ENCODE results near the gene RIPPLY2. TPM values are rescaled to one million over a fixed set of nuclear protein-coding genes. Genes with fewer than 3 reads are reported as not detected.

Gene RIPPLY2
- total RNA-seq, 4 donors from 2014 or later = 0.90 TPM; not detected in 3

- intact Hi-C loops (cut with DNase I; ENCODE audit: low total_unique reads) = no loop called here
- DNase-seq = no peak
- Histone ChIP-seq H3K4me1 (no peaks in the 10 kb centered on the region), H3K4me3 (no peak overlapping the region), H3K36me3 (no peaks in the 10 kb centered on the region), H3K27me3 (no peaks in the 10 kb centered on the region), H3K9me3 (no peaks in the 10 kb centered on the region), H3K27ac (no peak overlapping the region)
- TF ChIP-seq POLR2A (IDR thresholded peaks at IDR 0.05) = no peak
Measured at GRCh38 chr6:83827050-83827449, 26.1 kb upstream of the RIPPLY2 start.

- intact Hi-C loops (cut with DNase I; ENCODE audit: low total_unique reads) = no loop called here
- no peak for TF ChIP-seq POLR2A (IDR thresholded peaks at IDR 0.05)
- TF ChIP-seq CTCF (IDR thresholded peaks at IDR 0.05) = no peak
- Histone ChIP-seq H3K27ac (no peak overlapping the region), H3K27me3 (no peaks in the 10 kb centered on the region), H3K4me3 (no peak overlapping the region), H3K4me1 (no peaks in the 10 kb centered on the region), H3K9me3 (no peaks in the 10 kb centered on the region), H3K36me3 (no peaks in the 10 kb centered on the region)
- DNase-seq = no peak
Measured at GRCh38 chr6:83838727-83839126, 14.4 kb upstream of the RIPPLY2 start.

- no peak for DNase-seq
- Histone ChIP-seq H3K9me3 (no peaks in the 10 kb centered on the region), H3K36me3 (no peaks in the 10 kb centered on the region), H3K27me3 (no peaks in the 10 kb centered on the region), H3K4me1 (no peaks in the 10 kb centered on the region), H3K4me3 (no peak overlapping the region), H3K27ac (no peak overlapping the region)
- TF ChIP-seq CTCF (IDR thresholded peaks at IDR 0.05) (no peak), POLR2A (IDR thresholded peaks at IDR 0.05) (no peak)
- intact Hi-C loops (cut with DNase I; ENCODE audit: low total_unique reads) = no loop called here
Measured at GRCh38 chr6:83844170-83844569, 9.0 kb upstream of the RIPPLY2 start.

GRCh38 chr6:83846291-83846690, 6.9 kb upstream of the RIPPLY2 start:
- Histone ChIP-seq H3K27me3 (no peaks in the 10 kb centered on the region), H3K27ac (no peak overlapping the region), H3K9me3 (no peaks in the 10 kb centered on the region), H3K4me3 (no peak overlapping the region), H3K36me3 (no peaks in the 10 kb centered on the region), H3K4me1 (no peaks in the 10 kb centered on the region)
- DNase-seq = no peak
- no peak for TF ChIP-seq CTCF (IDR thresholded peaks at IDR 0.05)
- no peak for TF ChIP-seq POLR2A (IDR thresholded peaks at IDR 0.05)
- intact Hi-C loops (cut with DNase I; ENCODE audit: low total_unique reads) = no loop called here

- Histone ChIP-seq H3K9me3 (no peaks in the 10 kb centered on the region), H3K27ac (no peak overlapping the region), H3K4me3 (no peak overlapping the region), H3K27me3 (no peaks in the 10 kb centered on the region), H3K36me3 (no peaks in the 10 kb centered on the region), H3K4me1 (no peaks in the 10 kb centered on the region)
- DNase-seq = no peak
- TF ChIP-seq POLR2A (IDR thresholded peaks at IDR 0.05) (no peak), CTCF (IDR thresholded peaks at IDR 0.05) (no peak)
- intact Hi-C loops (cut with DNase I; ENCODE audit: low total_unique reads) = no loop called here
Measured at GRCh38 chr6:83847179-83847578, 6.0 kb upstream of the RIPPLY2 start.

GRCh38 chr6:83849127-83849526, 4.0 kb upstream of the RIPPLY2 start:
- no peaks in the 10 kb centered on the region for H3K4me1 ChIP-seq
- H3K36me3 ChIP-seq = no peaks in the 10 kb centered on the region
- intact Hi-C loops (cut with DNase I; ENCODE audit: low total_unique reads) = no loop called here
- DNase-seq = no peak
- H3K4me3 ChIP-seq = no peak overlapping the region
- H3K27me3 ChIP-seq = no peaks in the 10 kb centered on the region
- no peak overlapping the region for H3K27ac ChIP-seq
- no peaks in the 10 kb centered on the region for H3K9me3 ChIP-seq
- no peak for TF ChIP-seq CTCF (IDR thresholded peaks at IDR 0.05)
- TF ChIP-seq POLR2A (IDR thresholded peaks at IDR 0.05) = no peak
